Measurements from ENCODE around the gene RAMP1.

Gene RAMP1

GRCh38 chr2:237895544-237896506, 36.4 kb downstream of the RAMP1 start:
- peak in 11 of 14 donors; percentile 19 to 82 (median 72) for DNase-seq

GRCh38 chr2:237896507-237896892, 37.1 kb downstream of the RAMP1 start:
- no peak for DNase-seq

GRCh38 chr2:237896956-237897355, 37.5 kb downstream of the RAMP1 start:
- DNase-seq, result no peak

GRCh38 chr2:237898057-237898414, 38.6 kb downstream of the RAMP1 start:
- DNase-seq, result no peak

GRCh38 chr2:237900891-237901831, 41.7 kb downstream of the RAMP1 start:
- no peak for DNase-seq

GRCh38 chr2:237901932-237902850, 42.8 kb downstream of the RAMP1 start:
- DNase-seq, result no peak

GRCh38 chr2:237904831-237905599, 45.6 kb downstream of the RAMP1 start:
- DNase-seq, result peak in 8 of 14 donors; percentile 34 to 55 (median 46)

- DNase-seq, result no peak
These were observed 47.7 kb downstream of the RAMP1 start for GRCh38 chr2:237907144-237907543.

- no peak for DNase-seq
These were observed 49.8 kb downstream of the RAMP1 start for GRCh38 chr2:237909075-237909695.

- DNase-seq, result no peak
These were observed 50.5 kb downstream of the RAMP1 start for GRCh38 chr2:237909801-237910475.

- DNase-seq, result no peak
These were observed 51.3 kb downstream of the RAMP1 start for GRCh38 chr2:237910576-237911362.

- DNase-seq, result no peak
These were observed 52.1 kb downstream of the RAMP1 start for GRCh38 chr2:237911363-237912017.

GRCh38 chr2:237912271-237913192, 53.1 kb downstream of the RAMP1 start:
- no peak for DNase-seq

GRCh38 chr2:237913193-237913917, 53.9 kb downstream of the RAMP1 start:
- DNase-seq, result no peak

- no peak for DNase-seq
These were observed 56.2 kb downstream of the RAMP1 start for GRCh38 chr2:237915576-237915975.

GRCh38 chr2:237916296-237916695, 56.9 kb downstream of the RAMP1 start:
- DNase-seq, result no peak

All from C1 segment of cervical spinal cord (tissue), 14 donors.